GM19240 (cell line): Measurements from ENCODE around the gene POMT1.

Experiments
- DNase-seq: peaks from one replicate; pipeline ENCODE4 v3.0.0; 2011; ENCODE audit warnings: low spot score; ENCODE audit not compliant: insufficient read length

Gene POMT1

GRCh38 chr9:131475956-131476776 lies 26.6 kb upstream of the POMT1 start:
- no peak for DNase-seq

- DNase-seq: no peak
These were observed 25.9 kb upstream of the POMT1 start for GRCh38 chr9:131476777-131477345.

- DNase-seq: no peak
These were observed 25.4 kb upstream of the POMT1 start for GRCh38 chr9:131477367-131477766.

- DNase-seq: no peak
These were observed 24.8 kb upstream of the POMT1 start for GRCh38 chr9:131477816-131478419.

- no peak for DNase-seq
These were observed 24.3 kb upstream of the POMT1 start for GRCh38 chr9:131478421-131478868.

- no peak for DNase-seq
These were observed 23.8 kb upstream of the POMT1 start for GRCh38 chr9:131478911-131479310.

GRCh38 chr9:131480258-131480657 lies 22.5 kb upstream of the POMT1 start:
- DNase-seq: no peak

- DNase-seq: no peak
These were observed 21.0 kb upstream of the POMT1 start for GRCh38 chr9:131481441-131482342.

GRCh38 chr9:131482343-131483006 lies 20.2 kb upstream of the POMT1 start:
- DNase-seq: no peak

GRCh38 chr9:131483319-131484050 lies 19.2 kb upstream of the POMT1 start:
- DNase-seq: no peak

- no peak for DNase-seq
These were observed 18.7 kb upstream of the POMT1 start for GRCh38 chr9:131484051-131484445.

GRCh38 chr9:131484560-131485185 lies 18.0 kb upstream of the POMT1 start:
- DNase-seq: no peak

- DNase-seq: no peak
These were observed 17.5 kb upstream of the POMT1 start for GRCh38 chr9:131485206-131485605.

GRCh38 chr9:131485728-131486422 lies 16.8 kb upstream of the POMT1 start:
- DNase-seq: no peak

- no peak for DNase-seq
These were observed 15.7 kb upstream of the POMT1 start for GRCh38 chr9:131487001-131487400.

GRCh38 chr9:131487621-131488031 lies 15.1 kb upstream of the POMT1 start:
- no peak for DNase-seq

- no peak for DNase-seq
These were observed 12.2 kb upstream of the POMT1 start for GRCh38 chr9:131490514-131490913.

GRCh38 chr9:131491001-131491710 lies 11.6 kb upstream of the POMT1 start:
- no peak for DNase-seq

- no peak for DNase-seq
These were observed 10.6 kb upstream of the POMT1 start for GRCh38 chr9:131492070-131492469.
